Trophoblast cell (in vitro differentiated cells and primary cell): ENCODE results near the gene ZNF892.

Experiments used
- DNase-seq, 2 donors: peaks; one replicate each; pipeline ENCODE4 v3.0.0-alpha.2; 2016
- H2AFZ ChIP-seq: 2 replicates; pipeline ENCODE4 v1.6.1; 2013; ENCODE audit warnings: low read length, moderate library complexity, mild to moderate bottlenecking; ENCODE audit not compliant: insufficient read depth, poor library complexity
- H2AK5ac ChIP-seq: 2 replicates; pipeline ENCODE4 v1.6.1; 2013; ENCODE audit warnings: mild to moderate bottlenecking, low read length
- H2BK120ac ChIP-seq: 2 replicates; pipeline ENCODE4 v1.6.1; 2013; ENCODE audit warnings: low read length, mild to moderate bottlenecking, moderate library complexity; ENCODE audit not compliant: insufficient read depth, poor library complexity
- H2BK12ac ChIP-seq: 2 replicates; pipeline ENCODE4 v1.6.1; 2013; ENCODE audit warnings: mild to moderate bottlenecking, low read length, moderate library complexity
- H2BK5ac ChIP-seq: 2 replicates; pipeline ENCODE4 v1.6.1; 2013; ENCODE audit warnings: low read length, low read depth, moderate library complexity, mild to moderate bottlenecking; ENCODE audit not compliant: poor library complexity
- H3K14ac ChIP-seq: 2 replicates; pipeline ENCODE4 v1.6.1; 2013; ENCODE audit warnings: mild to moderate bottlenecking, low read length
- H3K18ac ChIP-seq: 2 replicates; pipeline ENCODE4 v1.6.1; 2013; ENCODE audit warnings: mild to moderate bottlenecking, low read length
- H3K23ac ChIP-seq: 2 replicates; pipeline ENCODE4 v1.6.1; 2013; ENCODE audit warnings: low read length
- H3K27ac ChIP-seq: 2 replicates; pipeline ENCODE4 v1.5.1; 2013; ENCODE audit warnings: low read depth, mild to moderate bottlenecking, inconsistent platforms, low read length, moderate library complexity
- H3K27me3 ChIP-seq: 2 replicates; pipeline ENCODE4 v1.6.1; 2013; ENCODE audit warnings: inconsistent platforms, mild to moderate bottlenecking, low read length, moderate library complexity; ENCODE audit not compliant: insufficient read depth
- H3K36me3 ChIP-seq, 2 experiments: 1 replicate in 1 of 2; 2 replicates in 1 of 2; pipeline ENCODE4 v1.6.1; 2013; ENCODE audit warnings: low read length in 2 of 2, mild to moderate bottlenecking in 2 of 2, moderate library complexity in 1 of 2; ENCODE audit not compliant: insufficient read depth in 2 of 2, control insufficient read depth in 1 of 2
- H3K4ac ChIP-seq: 2 replicates; pipeline ENCODE4 v1.6.1; 2013; ENCODE audit warnings: low read depth, mild to moderate bottlenecking, low read length, moderate library complexity
- H3K4me1 ChIP-seq, 2 experiments: 1 replicate in 1 of 2; 2 replicates in 1 of 2; pipeline ENCODE4 v1.6.1; 2013; ENCODE audit warnings: low read length in 2 of 2, mild to moderate bottlenecking in 2 of 2, moderate library complexity in 1 of 2; ENCODE audit not compliant: insufficient read depth in 2 of 2, control insufficient read depth in 1 of 2
- H3K4me2 ChIP-seq: 2 replicates; pipeline ENCODE4 v1.6.1; 2013; ENCODE audit warnings: inconsistent platforms, mild to moderate bottlenecking, low read length, moderate library complexity
- H3K4me3 ChIP-seq: 2 replicates; pipeline ENCODE4 v1.5.1; 2013; ENCODE audit warnings: mild to moderate bottlenecking, low read depth, low read length, inconsistent platforms
- H3K79me1 ChIP-seq: one replicate; pipeline ENCODE4 v1.6.1; 2013; ENCODE audit warnings: low read length
- H3K79me2 ChIP-seq: 2 replicates; pipeline ENCODE4 v1.6.1; 2013; ENCODE audit warnings: low read length, mild to moderate bottlenecking; ENCODE audit not compliant: control insufficient read depth, insufficient read depth, poor library complexity
- H3K9ac ChIP-seq: 2 replicates; pipeline ENCODE4 v1.6.1; 2013; ENCODE audit warnings: mild to moderate bottlenecking, low read length
- H3K9me3 ChIP-seq: 2 replicates; pipeline ENCODE4 v1.6.1; 2013; ENCODE audit warnings: low read depth, mild to moderate bottlenecking, control low read depth, inconsistent platforms, low read length; ENCODE audit not compliant: insufficient read depth
- H4K12ac ChIP-seq: 2 replicates; pipeline ENCODE4 v1.6.1; 2013; ENCODE audit warnings: low read depth, mild to moderate bottlenecking, low read length, moderate library complexity
- H4K8ac ChIP-seq: 2 replicates; pipeline ENCODE4 v1.6.1; 2013; ENCODE audit warnings: low read depth, mild to moderate bottlenecking, low read length, moderate library complexity
- H4K91ac ChIP-seq: one replicate; pipeline ENCODE4 v1.6.1; 2013; ENCODE audit warnings: low read depth, mild to moderate bottlenecking, low read length, moderate library complexity
- WGBS: extraction: QIAGEN DNeasy Blood & Tissue Kit; methylation state at CpG from one replicate; pipeline ENCODE4 v1.1.7; 2013; ENCODE audit warnings: missing lambda C conversion rate; ENCODE audit not compliant: insufficient read length, insufficient coverage; ENCODE audit errors: extremely low coverage; 5-methylcytosine and 5-hydroxymethylcytosine counted together

The ZNF892 gene

DNA sequence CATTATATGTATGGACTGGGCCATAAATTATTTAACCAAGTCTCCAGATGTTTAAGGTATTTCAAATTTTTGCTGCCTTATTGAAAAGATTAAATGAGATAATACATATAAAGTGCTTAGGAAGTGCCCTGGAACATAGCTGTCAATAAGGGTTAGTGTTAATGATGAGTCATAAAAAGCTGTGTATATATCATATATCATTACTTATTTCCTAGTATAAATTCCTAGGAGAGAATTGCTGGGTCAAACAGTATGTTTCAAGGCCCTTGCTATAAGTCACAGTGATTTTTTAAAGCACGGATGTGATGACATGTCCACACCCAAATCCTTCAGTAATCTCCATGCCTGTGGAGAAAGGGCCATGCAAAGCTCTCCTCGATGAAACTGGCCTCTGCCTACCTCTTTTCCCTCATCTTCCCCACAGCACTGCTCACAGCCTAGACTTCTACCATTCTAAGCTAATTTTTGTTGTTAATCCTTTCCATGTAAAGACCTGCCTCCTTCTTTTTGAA, 33.2 kb upstream of the ZNF892 start:
- Histone ChIP-seq H2BK5ac (no peak overlapping the region), H3K79me2 (no peaks in the 10 kb centered on the region), H3K27ac (no peak overlapping the region), H3K4me2 (no peak overlapping the region), H3K4me1 (peaks cover 5 to 7% of the 10 kb centered on the region in 2 experiments), H3K36me3 (no peaks in the 10 kb centered on the region), H4K12ac (no peak overlapping the region), H3K14ac (no peak overlapping the region), H4K8ac (no peak overlapping the region), H3K18ac (no peak overlapping the region), H2AFZ (no peak overlapping the region), H3K4ac (no peak overlapping the region), H3K9ac (no peak overlapping the region), H2BK120ac (no peak overlapping the region), H3K23ac (no peak overlapping the region), H2BK12ac (no peak overlapping the region), H3K4me3 (no peak overlapping the region), H4K91ac (no peak overlapping the region), H2AK5ac (no peak overlapping the region), H3K79me1 (no peaks in the 10 kb centered on the region), H3K27me3 (no peaks in the 10 kb centered on the region), H3K9me3 (peaks cover 1% of the 10 kb centered on the region)
- no peak for DNase-seq
- no CpG with 5 or more reads among the region's 2 CpGs for WGBS

DNA sequence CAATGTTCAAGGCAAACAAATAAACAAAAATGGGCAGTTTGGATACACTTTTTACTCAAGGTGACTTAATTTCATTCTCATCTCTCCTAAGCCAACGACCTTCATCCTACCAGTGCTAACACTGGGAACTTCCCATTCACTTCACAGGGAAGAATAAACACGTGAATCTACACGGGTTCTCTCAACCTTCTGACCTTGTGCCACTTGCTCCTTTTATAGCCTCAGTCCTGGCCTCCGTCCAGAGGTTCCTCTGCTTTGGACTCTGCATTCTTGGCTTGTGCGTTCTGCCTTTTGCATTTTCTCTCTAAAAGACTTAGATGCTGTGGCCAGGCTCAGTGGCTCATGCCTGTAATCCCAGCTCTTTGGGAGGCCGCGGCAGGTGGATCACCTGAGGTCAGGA, 27.9 kb upstream of the ZNF892 start:
- peaks cover 7% of the 10 kb centered on the region for H3K9me3 ChIP-seq
- no peak overlapping the region for H4K12ac ChIP-seq
- no peak overlapping the region for H3K14ac ChIP-seq
- H2AFZ ChIP-seq: no peak overlapping the region
- no peak overlapping the region for H2BK5ac ChIP-seq
- no peak overlapping the region for H3K4ac ChIP-seq
- no peak for DNase-seq
- no peaks in the 10 kb centered on the region for H3K79me2 ChIP-seq
- H3K27ac ChIP-seq: no peak overlapping the region
- H3K79me1 ChIP-seq: no peaks in the 10 kb centered on the region
- H2BK12ac ChIP-seq: no peak overlapping the region
- no peak overlapping the region for H4K91ac ChIP-seq
- no peak overlapping the region for H4K8ac ChIP-seq
- H3K4me1 ChIP-seq: peaks cover 5 to 7% of the 10 kb centered on the region in 2 experiments
- H2AK5ac ChIP-seq: no peak overlapping the region
- H3K18ac ChIP-seq: no peak overlapping the region
- no peaks in the 10 kb centered on the region for H3K27me3 ChIP-seq
- no CpG with 5 or more reads among the region's 7 CpGs for WGBS
- H3K23ac ChIP-seq: no peak overlapping the region
- no peak overlapping the region for H3K9ac ChIP-seq
- no peak overlapping the region for H3K4me2 ChIP-seq
- peaks cover 13 to 22% of the 10 kb centered on the region in 2 experiments for H3K36me3 ChIP-seq
- no peak overlapping the region for H2BK120ac ChIP-seq
- H3K4me3 ChIP-seq: no peak overlapping the region

DNA sequence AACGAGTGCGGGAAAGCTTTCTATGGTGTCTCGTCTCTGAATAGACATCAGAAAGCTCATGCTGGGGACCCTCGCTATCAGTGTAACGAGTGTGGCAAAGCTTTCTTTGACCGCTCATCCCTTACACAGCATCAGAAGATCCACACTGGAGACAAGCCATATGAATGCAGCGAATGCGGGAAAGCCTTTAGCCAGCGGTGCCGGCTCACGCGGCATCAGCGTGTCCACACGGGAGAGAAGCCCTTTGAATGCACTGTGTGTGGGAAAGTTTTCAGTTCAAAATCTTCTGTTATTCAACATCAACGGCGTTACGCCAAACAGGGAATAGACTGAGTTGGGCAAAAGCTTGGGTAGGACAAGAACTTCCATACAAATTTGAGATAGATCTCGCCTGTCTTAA, 25.5 kb upstream of the ZNF892 start:
- H3K4me1 ChIP-seq: no peaks in the 10 kb centered on the region
- no peak overlapping the region for H3K9ac ChIP-seq
- WGBS: no CpG with 5 or more reads among the region's 18 CpGs

DNA sequence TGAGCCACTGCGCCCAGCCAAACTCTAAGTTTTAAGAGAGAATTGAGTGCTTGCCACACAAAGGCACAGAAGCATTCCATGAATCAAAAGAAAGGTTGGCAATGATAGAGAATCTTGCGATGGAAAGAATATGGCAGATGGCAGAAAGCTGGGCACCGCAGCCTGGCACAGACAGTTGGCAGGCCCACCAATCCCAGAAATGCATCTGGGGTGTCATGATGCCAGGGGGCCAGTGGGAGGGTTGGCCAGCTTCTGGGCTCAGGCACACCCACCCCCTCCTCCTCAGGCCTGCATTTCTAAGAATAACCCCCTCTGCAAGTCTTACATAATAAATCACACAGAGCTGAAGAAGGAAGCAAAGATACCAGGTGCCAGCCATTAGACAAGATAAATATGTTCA, 22.1 kb upstream of the ZNF892 start:
- Histone ChIP-seq H4K12ac (no peak overlapping the region), H2AFZ (no peak overlapping the region), H3K79me2 (no peaks in the 10 kb centered on the region), H3K9ac (no peak overlapping the region), H4K91ac (no peak overlapping the region), H3K14ac (no peak overlapping the region), H2AK5ac (no peak overlapping the region), H2BK12ac (no peak overlapping the region), H3K4ac (no peak overlapping the region), H3K18ac (no peak overlapping the region), H3K36me3 (peaks cover 13 to 19% of the 10 kb centered on the region in 2 experiments), H2BK120ac (no peak overlapping the region), H3K79me1 (no peaks in the 10 kb centered on the region), H4K8ac (no peak overlapping the region), H3K23ac (no peak overlapping the region), H3K4me2 (no peak overlapping the region), H3K4me1 (no peaks in the 10 kb centered on the region), H2BK5ac (no peak overlapping the region), H3K4me3 (no peak overlapping the region), H3K9me3 (peaks cover 6% of the 10 kb centered on the region), H3K27ac (no peak overlapping the region), H3K27me3 (no peaks in the 10 kb centered on the region)
- no peak for DNase-seq
- no CpG with 5 or more reads among the region's 3 CpGs for WGBS

More for the DNA sequence above, 25.5 kb upstream of the ZNF892 start:
- Histone ChIP-seq H3K23ac (no peak overlapping the region), H4K91ac (no peak overlapping the region), H3K79me1 (no peaks in the 10 kb centered on the region), H3K36me3 (peaks cover 13 to 22% of the 10 kb centered on the region in 2 experiments), H2AK5ac (no peak overlapping the region), H3K4me2 (no peak overlapping the region), H3K27ac (no peak overlapping the region), H3K4me3 (no peak overlapping the region), H3K18ac (no peak overlapping the region), H2BK120ac (no peak overlapping the region), H3K9me3 (peaks cover 6% of the 10 kb centered on the region), H3K14ac (no peak overlapping the region), H3K27me3 (no peaks in the 10 kb centered on the region), H3K79me2 (no peaks in the 10 kb centered on the region), H4K12ac (no peak overlapping the region), H3K4ac (no peak overlapping the region), H2AFZ (no peak overlapping the region), H2BK12ac (no peak overlapping the region), H4K8ac (no peak overlapping the region), H2BK5ac (no peak overlapping the region)
- DNase-seq: no peak
